H1 (cell line): ENCODE data around the gene IL16. TPM values are rescaled to one million over a fixed set of nuclear protein-coding genes. Genes with fewer than 3 reads are reported as not detected.

ENCODE experiments used
- CTCF ChIA-PET: fragments of 300-600 bp; sonication (Branson Sonifier 250); formaldehyde crosslinking; loops from one replicate; lab custom pipeline; 2021; ENCODE audit not compliant: partially characterized antibody; lab: Charles Lee
- POLR2A ChIA-PET: fragments of 300-600 bp; sonication (Branson Sonifier 250); formaldehyde crosslinking; loops from one replicate; lab custom pipeline; 2021; ENCODE audit warnings: inconsistent platforms; ENCODE audit not compliant: partially characterized antibody; lab: Charles Lee
- DNase-seq, 2 experiments: peaks; one replicate each; pipeline versions ENCODE4 v3.0.0 to v3.0.0-alpha.2; 2010 to 2022; ENCODE audit warnings: low spot score in 2 of 2, low read depth in 1 of 2, mixed read lengths in 1 of 2
- FAIRE-seq: peaks from 2 replicates; lab custom pipeline; 2011; peaks lifted over from hg19 to GRCh38; lab: Jason Lieb, UNC
- H2AFZ ChIP-seq: 2 replicates; pipeline ENCODE4 v1.8.1; 2012; ENCODE audit warnings: low read length, inconsistent platforms
- H2AK5ac ChIP-seq: 2 replicates; pipeline ENCODE4 v1.6.1; 2013; ENCODE audit warnings: low read depth, low read length
- H2BK120ac ChIP-seq: replicated peaks from 2 replicates; pipeline ENCODE3; 2013; ENCODE audit warnings: low read depth, low read length, inconsistent platforms
- H2BK12ac ChIP-seq: 2 replicates; pipeline ENCODE4 v1.6.1; 2013; ENCODE audit warnings: low read depth, low read length
- H2BK15ac ChIP-seq: 2 replicates; pipeline ENCODE4 v1.6.1; 2013; ENCODE audit warnings: low read length
- H2BK20ac ChIP-seq: 2 replicates; pipeline ENCODE4 v1.6.1; 2013; ENCODE audit warnings: low read length
- H2BK5ac ChIP-seq: 2 replicates; pipeline ENCODE4 v1.6.1; 2013; ENCODE audit warnings: low read depth, low read length
- H3K14ac ChIP-seq: 2 replicates; pipeline ENCODE4 v1.6.1; 2013; ENCODE audit warnings: inconsistent platforms; ENCODE audit not compliant: insufficient read length
- H3K18ac ChIP-seq: 2 replicates; pipeline ENCODE4 v1.6.1; 2013; ENCODE audit warnings: low read length; ENCODE audit errors: extremely low read depth
- H3K23ac ChIP-seq: 2 replicates; pipeline ENCODE4 v1.6.1; 2013; ENCODE audit warnings: inconsistent platforms; ENCODE audit not compliant: insufficient read length
- H3K23me2 ChIP-seq: 2 replicates; pipeline ENCODE4 v1.6.1; 2013; ENCODE audit warnings: low read depth, low read length
- H3K27ac ChIP-seq: 2 replicates; pipeline ENCODE4 v1.6.1; 2011; ENCODE audit warnings: low read depth, low read length, inconsistent platforms
- H3K27me3 ChIP-seq, 4 experiments: replicated peaks in 1 of 4; 1 replicate in 1 of 4; 2 replicates in 3 of 4; pipeline versions ENCODE4 v1.6.1 to v1.8.1; 2011 to 2013; ENCODE audit warnings: low read length in 3 of 4, mild to moderate bottlenecking in 3 of 4, inconsistent platforms in 2 of 4, mixed read lengths in 2 of 4, moderate library complexity in 1 of 4; ENCODE audit not compliant: control insufficient read depth in 3 of 4, insufficient read depth in 3 of 4; ENCODE audit errors: extremely low read depth in 1 of 4
- H3K36me3 ChIP-seq, 4 experiments: 2 replicates each; pipeline versions ENCODE4 v1.6.1 to v1.8.1; 2011 to 2013; ENCODE audit warnings: mild to moderate bottlenecking in 4 of 4, low read length in 3 of 4, moderate library complexity in 2 of 4, control low read depth in 1 of 4, inconsistent platforms in 1 of 4; ENCODE audit not compliant: insufficient read depth in 4 of 4, control insufficient read depth in 2 of 4
- H3K4ac ChIP-seq: replicated peaks from 2 replicates; pipeline ENCODE3; 2013; ENCODE audit warnings: low read length, low read depth, mixed read lengths, inconsistent platforms; ENCODE audit not compliant: insufficient read length
- H3K4me1 ChIP-seq, 4 experiments: replicated peaks in 1 of 4; 1 replicate in 1 of 4; 2 replicates in 3 of 4; pipeline versions ENCODE4 v1.6.1 to v1.8.1; 2011 to 2013; ENCODE audit warnings: low read length in 3 of 4, inconsistent platforms in 2 of 4, mixed read lengths in 1 of 4; ENCODE audit not compliant: insufficient read depth in 4 of 4, control insufficient read depth in 3 of 4
- H3K4me2 ChIP-seq, 2 experiments: 2 replicates each; pipeline versions ENCODE4 v1.6.1 to v1.8.1; 2011 to 2013; ENCODE audit warnings: low read depth in 2 of 2, low read length in 2 of 2, control low read depth in 1 of 2, inconsistent platforms in 1 of 2, mild to moderate bottlenecking in 1 of 2; ENCODE audit not compliant: insufficient read depth in 1 of 2
- H3K4me3 ChIP-seq, 4 experiments: fragments of 200-600, 300-600 bp in 1 of 4; sonication (generic), shearing (Covaris generic), sonication (Bioruptor Twin) in 1 of 4; 2 replicates each; pipeline versions ENCODE4 v1.5.1 to v1.8.1; 2011 to 2016; ENCODE audit warnings: low read length in 4 of 4, low read depth in 3 of 4, control low read depth in 2 of 4, inconsistent platforms in 2 of 4, mild to moderate bottlenecking in 2 of 4, mixed read lengths in 1 of 4, moderate library complexity in 1 of 4; ENCODE audit not compliant: insufficient read depth in 2 of 4; ENCODE audit errors: extremely low read depth in 1 of 4
- H3K56ac ChIP-seq: replicated peaks from 2 replicates; pipeline ENCODE3; 2013; ENCODE audit warnings: low read depth, mild to moderate bottlenecking, mixed read lengths, low read length, inconsistent platforms; ENCODE audit not compliant: insufficient read length
- H3K79me1 ChIP-seq: 2 replicates; pipeline ENCODE4 v1.6.1; 2013; ENCODE audit warnings: low read depth, low read length, control low read depth
- H3K79me2 ChIP-seq, 2 experiments: 2 replicates each; pipeline versions ENCODE4 v1.6.1 to v1.8.1; 2012 to 2013; ENCODE audit warnings: low read length in 2 of 2, mild to moderate bottlenecking in 2 of 2, inconsistent platforms in 1 of 2; ENCODE audit not compliant: insufficient read depth in 2 of 2, control insufficient read depth in 1 of 2
- H3K9ac ChIP-seq, 4 experiments: replicated peaks in 1 of 4; 1 replicate in 1 of 4; 2 replicates in 3 of 4; pipeline versions ENCODE4 v1.6.1 to v1.8.1; 2011 to 2013; ENCODE audit warnings: low read depth in 3 of 4, low read length in 3 of 4, control low read depth in 2 of 4, mild to moderate bottlenecking in 2 of 4, moderate library complexity in 2 of 4, inconsistent platforms in 1 of 4; ENCODE audit errors: extremely low read depth in 1 of 4
- H3K9me3 ChIP-seq, 2 experiments: 2 replicates each; pipeline versions ENCODE4 v1.6.1 to v1.8.1; 2012 to 2013; ENCODE audit warnings: mild to moderate bottlenecking in 2 of 2, moderate library complexity in 2 of 2, control low read depth in 1 of 2, inconsistent platforms in 1 of 2, low read depth in 1 of 2, low read length in 1 of 2, mixed read lengths in 1 of 2; ENCODE audit not compliant: insufficient read depth in 2 of 2
- H4K20me1 ChIP-seq, 2 experiments: replicated peaks in 1 of 2; 2 replicates each; pipeline versions ENCODE3 to v1.8.1; 2011 to 2013; ENCODE audit warnings: inconsistent platforms in 2 of 2, low read length in 2 of 2, mild to moderate bottlenecking in 1 of 2; ENCODE audit not compliant: insufficient read depth in 2 of 2, control insufficient read depth in 1 of 2
- H4K5ac ChIP-seq: 2 replicates; pipeline ENCODE4 v1.6.1; 2013; ENCODE audit warnings: low read length, low read depth, mixed read lengths, inconsistent platforms; ENCODE audit not compliant: insufficient read length
- H4K8ac ChIP-seq: 2 replicates; pipeline ENCODE4 v1.8.0; 2013; ENCODE audit warnings: mild to moderate bottlenecking, moderate library complexity, low read length, inconsistent platforms; ENCODE audit not compliant: insufficient read depth; ENCODE audit errors: extremely low read depth
- H4K91ac ChIP-seq: replicated peaks from 2 replicates; pipeline ENCODE3; 2013; ENCODE audit warnings: low read length, mixed read lengths, inconsistent platforms; ENCODE audit not compliant: insufficient read length
- KDM1A ChIP-seq: fragments of 200-600, 300-600 bp; sonication (generic); IDR thresholded peaks from 2 replicates; pipeline ENCODE4 v1.7.1; 2016; ENCODE audit warnings: mild to moderate bottlenecking, low read length, borderline replicate concordance
- RBBP5 ChIP-seq: IDR thresholded peaks from 2 replicates; pipeline ENCODE4 v1.7.1; 2012; ENCODE audit warnings: low read depth, mild to moderate bottlenecking, inconsistent platforms, low read length, moderate library complexity, borderline replicate concordance
- WGBS, 2 experiments: shearing (Covaris generic) in 1 of 2; methylation state at CpG; one replicate each; pipeline versions ENCODE4 v1.1.6 to v1.1.7; 2013 to 2015; ENCODE audit warnings: low lambda C conversion rate in 2 of 2, mixed read lengths in 2 of 2, inconsistent platforms in 1 of 2, low coverage in 1 of 2, missing lambda C conversion rate in 1 of 2; ENCODE audit not compliant: insufficient replicate concordance in 2 of 2, insufficient coverage in 1 of 2, insufficient read length in 1 of 2; ENCODE audit errors: extremely low coverage in 1 of 2, missing lambda C conversion rate in 1 of 2; 5-methylcytosine and 5-hydroxymethylcytosine counted together
- polyA plus RNA-seq, 7 experiments: library from polyadenylated mRNA; depleted of rRNA in 3 of 7; stranded (reverse) in 5 of 7; unstranded in 2 of 7; fragments of >200 nt in 5 of 7; fragments of 200-250 nt in 2 of 7; gene quantifications; 1 replicate in 5 of 7; 2 replicates in 1 of 7; 4 replicates in 1 of 7; pipeline versions ENCODE4 v1.2.1 to v1.2.3, GENCODE V29; 2011 to 2013; ENCODE audit warnings: missing spikeins in 2 of 7, mixed read lengths in 2 of 7
- total RNA-seq: library from RNA; stranded (reverse); fragmentation: NEBNext Ultra II Directional; extraction: Animal tissue kit (Norgen Biotek cat#: 25700); gene quantifications from 2 replicates; pipeline ENCODE4 v1.2.1, GENCODE V29; 2021

Gene IL16
- total and polyA plus RNA-seq, 2 of the 8 experiments (the other 6 are each of a cell fraction or from before 2014, with no cell fraction given), result 0.03 to 0.09 TPM

GRCh38 chr15:81276967-81277366, 80.3 kb downstream of the IL16 start:
- ChIA-PET CTCF (interaction anchor here (6.6 kb wide), 1 partner anchor 123 kb away, joined by 94 read pairs; no protein-coding TSS in a partner anchor), POLR2A (interaction anchor here (0.7 to 0.8 kb wide), 2 partner anchors 150 to 590 kb away, joined by 3 read pairs; no protein-coding TSS in a partner anchor)
- Histone ChIP-seq H3K27me3 (no peaks in the 10 kb centered on the region), H3K4me1 (no peaks in the 10 kb centered on the region), H2BK5ac (no peak overlapping the region), H3K4ac (no peak overlapping the region), H3K27ac (no peak overlapping the region), H3K18ac (no peak overlapping the region), H3K23me2 (no peaks in the 10 kb centered on the region), H4K5ac (no peak overlapping the region)
- 87% methylated on average over 2 of the region's 2 CpGs; no CpG with 5 or more reads in 1 of the 2 experiments for WGBS, 2 experiments
- TF ChIP-seq RBBP5, result no peak
- TF ChIP-seq KDM1A, result 0 out of 2 replicates have a peak, but pooled peaks have one; percentile 57
- TF ChIP-seq, all 59 proteins: peak for 1
- Histone ChIP-seq H2BK20ac (no peak overlapping the region), H2BK120ac (no peak overlapping the region), H4K20me1 (no peaks in the 10 kb centered on the region), H2BK15ac (no peak overlapping the region), H4K91ac (no peak overlapping the region), H2AK5ac (no peak overlapping the region), H3K9ac (no peak overlapping the region), H4K8ac (no peak overlapping the region), H3K56ac (no peak overlapping the region), H3K9me3 (peaks cover 6 to 12% of the 10 kb centered on the region in 2 experiments; a peak in 2 of 4 replicates), H3K79me2 (no peaks in the 10 kb centered on the region), H3K23ac (no peak overlapping the region), H2BK12ac (no peak overlapping the region), H2AFZ (no peak overlapping the region), H3K4me3 (no peak overlapping the region), H3K4me2 (no peak overlapping the region), H3K36me3 (no peaks in the 10 kb centered on the region), H3K14ac (no peak overlapping the region), H3K79me1 (no peaks in the 10 kb centered on the region)
- no peak for FAIRE-seq
- no peak for DNase-seq
